ENCODE measurements around the gene MIER1. TPM values are rescaled to one million over a fixed set of nuclear protein-coding genes. Genes with fewer than 3 reads are reported as not detected.

MIER1 gene
- total RNA-seq, 3 donors from 2014 or later = 73.2 to 78.2 (median 77.2) TPM

GRCh38 chr1:66938613-66939012 is 13.8 kb downstream of the MIER1 start:
- H3K4me1 ChIP-seq (ENCODE audit: low read depth) = peaks cover 43% of the 10 kb centered on the region
- H3K4me3 ChIP-seq = no peak overlapping the region
- intact Hi-C loops (cut with DNase I, micrococcal nuclease) = no loop called here
- no peaks in the 10 kb centered on the region for H3K36me3 ChIP-seq (ENCODE audit: low read depth)
- no peak for TF ChIP-seq CTCF (IDR thresholded peaks at IDR 0.05)
- H3K9me3 ChIP-seq = no peaks in the 10 kb centered on the region
- DNase-seq (no peak), ATAC-seq (no peak)

- no peak for TF ChIP-seq CTCF (IDR thresholded peaks at IDR 0.05)
- Histone ChIP-seq H3K36me3 (ENCODE audit: low read depth) (no peaks in the 10 kb centered on the region), H3K9me3 (no peaks in the 10 kb centered on the region), H3K4me3 (no peak overlapping the region), H3K4me1 (ENCODE audit: low read depth) (peaks cover 22% of the 10 kb centered on the region)
- ATAC-seq (peak; percentile 73), DNase-seq (no peak)
- intact Hi-C loops (cut with DNase I, micrococcal nuclease) = no loop called here
Observed at GRCh38 chr1:66940981-66941380, 16.2 kb downstream of the MIER1 start.

- Histone ChIP-seq H3K9me3 (no peaks in the 10 kb centered on the region), H3K4me1 (ENCODE audit: low read depth) (peaks cover 8% of the 10 kb centered on the region), H3K4me3 (no peak overlapping the region), H3K36me3 (ENCODE audit: low read depth) (no peaks in the 10 kb centered on the region)
- ATAC-seq (no peak), DNase-seq (no peak)
- intact Hi-C loops (cut with DNase I, micrococcal nuclease) = no loop called here
- no peak for TF ChIP-seq CTCF (IDR thresholded peaks at IDR 0.05)
Observed at GRCh38 chr1:66943361-66943969, 18.7 kb downstream of the MIER1 start.

- H3K9me3 ChIP-seq = no peaks in the 10 kb centered on the region
- ATAC-seq (peak; percentile 78), DNase-seq (no peak)
- intact Hi-C loops (cut with DNase I, micrococcal nuclease) = no loop called here
- no peak overlapping the region for H3K4me3 ChIP-seq
- no peaks in the 10 kb centered on the region for H3K36me3 ChIP-seq (ENCODE audit: low read depth)
- peaks cover 6% of the 10 kb centered on the region for H3K4me1 ChIP-seq (ENCODE audit: low read depth)
- no peak for TF ChIP-seq CTCF (IDR thresholded peaks at IDR 0.05)
Observed at GRCh38 chr1:66944330-66945274, 19.8 kb downstream of the MIER1 start.

- intact Hi-C loops (cut with DNase I, micrococcal nuclease) = no loop called here
- DNase-seq = no peak
- TF ChIP-seq CTCF (IDR thresholded peaks at IDR 0.05) = no peak
- Histone ChIP-seq H3K9me3 (no peaks in the 10 kb centered on the region), H3K36me3 (ENCODE audit: low read depth) (no peaks in the 10 kb centered on the region), H3K4me1 (ENCODE audit: low read depth) (peaks cover 6% of the 10 kb centered on the region), H3K4me3 (no peak overlapping the region)
- ATAC-seq = no peak
Observed at GRCh38 chr1:66945316-66945715, 20.5 kb downstream of the MIER1 start.

Measured in mucosa of descending colon (tissue), 3 donors.